GM19324 (cell line): Measurements from ENCODE around the gene PSG6.
"Not testable (repeated sequence)": the region's sequence is repeated elsewhere in the genome, so short reads cannot be mapped to it uniquely, and the experiment has no call there.

ENCODE experiments used
- ATAC-seq: cut with Tn5 transposase; IDR thresholded peaks from one replicate; pipeline ENCODE4 v1.9.1; 2021; ENCODE audit warnings: mild to moderate bottlenecking, moderate library complexity; ENCODE audit not compliant: unreplicated experiment, low FRiP score

Gene PSG6

GRCh38 chr19:42912941-42913340, 4.8 kb downstream of the PSG6 start:
- ATAC-seq: not testable (repeated sequence)

- not testable (repeated sequence) for ATAC-seq
Measured at GRCh38 chr19:42911731-42912130, 6.0 kb downstream of the PSG6 start.

GRCh38 chr19:42906162-42906561, 11.5 kb downstream of the PSG6 start:
- not testable (repeated sequence) for ATAC-seq

- ATAC-seq: not testable (repeated sequence)
Measured at GRCh38 chr19:42900561-42900960, 17.1 kb downstream of the PSG6 start.

GRCh38 chr19:42899674-42900073, 18.0 kb downstream of the PSG6 start:
- not testable (repeated sequence) for ATAC-seq

- ATAC-seq: not testable (repeated sequence)
Measured at GRCh38 chr19:42899110-42899509, 18.6 kb downstream of the PSG6 start.

GRCh38 chr19:42898656-42899055, 19.0 kb downstream of the PSG6 start:
- not testable (repeated sequence) for ATAC-seq

- ATAC-seq: not testable (repeated sequence)
Measured at GRCh38 chr19:42897729-42898128, 20.0 kb downstream of the PSG6 start.

GRCh38 chr19:42890446-42890845, 27.2 kb downstream of the PSG6 start:
- not testable (repeated sequence) for ATAC-seq

GRCh38 chr19:42887876-42888445, 29.7 kb downstream of the PSG6 start:
- ATAC-seq: not testable (repeated sequence)

GRCh38 chr19:42882730-42883129, 35.0 kb downstream of the PSG6 start:
- not testable (repeated sequence) for ATAC-seq

GRCh38 chr19:42882010-42882409, 35.7 kb downstream of the PSG6 start:
- ATAC-seq: not testable (repeated sequence)

GRCh38 chr19:42881279-42881678, 36.4 kb downstream of the PSG6 start:
- ATAC-seq: not testable (repeated sequence)

GRCh38 chr19:42880621-42881020, 37.1 kb downstream of the PSG6 start:
- ATAC-seq: not testable (repeated sequence)

GRCh38 chr19:42879613-42880012, 38.1 kb downstream of the PSG6 start, which contains the start of gene PSG1:
TSS of gene PSG1 (minus strand) at chr19:42879713. CDS start at chr19:42879581, 132 bp downstream.
- no peak for ATAC-seq

- not testable (repeated sequence) for ATAC-seq
Measured at GRCh38 chr19:42876596-42876995, 41.1 kb downstream of the PSG6 start.

GRCh38 chr19:42875881-42876280, 41.8 kb downstream of the PSG6 start:
- not testable (repeated sequence) for ATAC-seq

GRCh38 chr19:42874901-42875813, 42.5 kb downstream of the PSG6 start:
- ATAC-seq: not testable (repeated sequence)

- ATAC-seq: not testable (repeated sequence)
Measured at GRCh38 chr19:42874136-42874535, 43.6 kb downstream of the PSG6 start.

GRCh38 chr19:42872608-42873007, 45.1 kb downstream of the PSG6 start:
- no peak for ATAC-seq

- no peak for ATAC-seq
Measured at GRCh38 chr19:42857544-42857867, 60.2 kb downstream of the PSG6 start.
